Measurements from ENCODE around the gene SMIM43.

The SMIM43 gene

DNA sequence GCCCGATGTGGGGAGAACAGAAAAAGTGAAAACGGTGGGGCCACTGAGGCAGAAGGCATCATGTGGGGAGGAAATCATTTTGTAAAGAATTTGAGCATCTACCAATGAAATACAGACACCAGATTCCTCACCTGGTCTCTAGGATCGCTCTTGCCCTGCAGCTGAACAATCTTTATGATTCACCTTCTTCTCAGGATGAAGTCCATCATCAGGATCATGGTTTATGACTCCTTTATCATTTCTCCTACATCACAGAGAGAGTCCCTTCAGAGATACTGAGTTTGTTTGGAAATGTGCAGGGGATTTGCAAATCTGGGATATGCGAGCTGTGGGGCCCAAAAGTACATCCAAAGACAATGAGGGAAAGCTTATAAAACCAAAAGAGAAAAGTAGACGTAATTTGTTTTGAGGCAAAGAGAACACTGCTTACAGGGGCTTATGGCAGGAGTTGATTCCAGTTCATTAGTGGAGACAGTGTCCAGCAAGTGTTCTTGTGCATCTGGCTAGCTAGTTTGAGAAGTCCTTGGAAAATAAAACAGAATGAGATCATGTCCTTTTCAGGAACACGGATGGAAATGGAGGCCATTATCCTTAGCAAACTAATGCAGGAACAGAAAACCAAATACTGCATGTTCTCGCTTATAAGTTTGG is 52.8 kb downstream of the SMIM43 start:
- no peaks in the 10 kb centered on the region for H3K36me3 Mint-ChIP-seq (ENCODE audit: low read depth)
- peaks cover 34% of the 10 kb centered on the region for H3K27me3 Mint-ChIP-seq
- H3K4me1 Mint-ChIP-seq (ENCODE audit: low read depth): peaks cover 8% of the 10 kb centered on the region
- H3K4me3 Mint-ChIP-seq: peak overlapping the region; percentile 62
- intact Hi-C loops (cut with micrococcal nuclease): no loop called here
- H3K27ac Mint-ChIP-seq: no peak overlapping the region
- H3K9me3 Mint-ChIP-seq: no peaks in the 10 kb centered on the region

DNA sequence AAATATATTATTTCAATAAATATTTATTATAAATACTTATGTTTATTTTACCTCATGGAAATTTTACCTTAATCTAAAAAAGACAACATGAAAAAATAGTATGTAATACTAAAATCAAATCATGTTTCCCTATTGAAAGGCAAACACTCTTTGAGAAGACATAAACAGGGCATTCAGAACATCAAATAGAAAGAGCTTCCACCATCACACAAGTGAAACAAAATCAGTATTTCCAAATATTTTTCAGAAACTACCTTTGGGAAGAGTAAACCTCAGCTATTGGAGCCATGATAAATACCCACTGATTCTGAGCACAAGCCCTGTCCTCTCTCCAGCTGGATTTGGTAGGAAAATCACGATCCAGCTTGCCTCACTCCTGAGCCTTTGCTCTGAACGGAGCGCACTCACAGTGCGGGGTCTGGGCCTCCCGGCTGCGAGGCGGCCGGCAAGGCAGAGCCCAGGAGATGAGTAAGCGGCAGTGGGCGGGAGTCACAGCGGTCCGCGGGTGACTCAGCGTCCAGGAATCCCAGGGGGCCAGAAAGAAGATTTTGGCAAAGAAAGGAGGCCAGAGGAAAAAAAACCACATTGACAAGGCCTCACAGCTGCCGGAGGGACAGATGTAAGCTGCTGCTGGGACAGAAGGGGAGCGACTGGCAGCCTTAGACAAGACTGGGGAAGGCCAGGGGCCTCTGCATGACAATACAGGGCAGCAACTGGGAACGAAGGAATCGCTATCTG is 53.5 kb downstream of the SMIM43 start:
- peak overlapping the region; percentile 62 for H3K4me3 Mint-ChIP-seq
- intact Hi-C loops (cut with micrococcal nuclease): no loop called here
- H3K9me3 Mint-ChIP-seq: no peaks in the 10 kb centered on the region
- peaks cover 14% of the 10 kb centered on the region for H3K4me1 Mint-ChIP-seq (ENCODE audit: low read depth)
- no peaks in the 10 kb centered on the region for H3K36me3 Mint-ChIP-seq (ENCODE audit: low read depth)
- no peak overlapping the region for H3K27ac Mint-ChIP-seq
- peaks cover 35% of the 10 kb centered on the region for H3K27me3 Mint-ChIP-seq

DNA sequence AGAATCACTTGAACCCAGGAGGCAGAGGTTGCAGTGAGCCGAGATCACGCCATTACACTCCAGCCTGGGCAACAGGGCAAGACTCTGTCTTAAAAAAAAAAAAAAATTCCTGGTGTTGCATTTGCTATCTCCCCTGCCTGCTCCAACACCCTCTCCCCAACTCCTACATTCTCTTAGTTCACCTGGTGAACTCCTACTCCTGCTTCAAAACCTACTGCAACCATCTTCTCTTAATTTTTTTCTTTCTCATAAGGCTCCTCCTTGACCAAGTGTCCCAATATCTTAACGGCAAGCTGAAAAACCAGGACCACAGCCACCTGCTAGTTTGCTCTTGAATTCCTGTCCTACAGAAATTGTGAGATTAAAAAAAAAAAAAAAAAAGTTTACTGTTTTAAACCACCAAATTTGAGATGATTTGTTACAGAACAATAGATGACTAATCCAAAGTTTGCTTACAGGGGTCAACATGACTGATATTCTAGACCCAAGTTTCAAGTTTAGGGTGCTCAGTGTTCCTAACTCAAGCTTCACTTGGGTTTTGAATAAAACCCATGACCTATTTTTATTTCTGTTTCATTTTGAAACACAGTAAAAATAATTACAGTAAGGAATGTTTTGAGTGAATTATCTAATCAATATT is 55.1 kb downstream of the SMIM43 start:
- Mint-ChIP-seq H3K27ac (no peak overlapping the region), H3K4me3 (no peak overlapping the region), H3K9me3 (no peaks in the 10 kb centered on the region), H3K36me3 (ENCODE audit: low read depth) (no peaks in the 10 kb centered on the region), H3K27me3 (peaks cover 32% of the 10 kb centered on the region), H3K4me1 (ENCODE audit: low read depth) (peaks cover 16% of the 10 kb centered on the region)
- intact Hi-C loops (cut with micrococcal nuclease): no loop called here

All from dendritic cell treated with granulocyte-macrophage colony-stimulating factor and Interleukin-4, amounts not matched to agents 40 ng/mL and 50 ng/mL, for 4 days (primary cell).